Activated CD4-positive, alpha-beta memory T cell treated with anti-CD3 and anti-CD28 coated beads, Interleukin-2, amount 10 ng/mL, durations not matched to agents 7 days and 5 days (primary cell): Measurements from ENCODE around the gene MTUS2. TPM values are rescaled to one million over a fixed set of nuclear protein-coding genes. Genes with fewer than 3 reads are reported as not detected.

Source experiments
- CTCF ChIA-PET: fragments of 350-600 bp; sonication (Branson Sonifier 250); formaldehyde crosslinking; loops from one replicate; lab custom pipeline; 2021; ENCODE audit warnings: antibody characterized with exemption, inconsistent platforms; lab: Charles Lee
- POLR2A ChIA-PET: fragments of 350-600 bp; sonication (Branson Sonifier 250); formaldehyde crosslinking; loops from one replicate; lab custom pipeline; 2021; ENCODE audit warnings: antibody characterized with exemption; lab: Charles Lee
- DNase-seq: peaks from one replicate; pipeline ENCODE4 v3.0.0-alpha.2; 2020
- H3K27ac Mint-ChIP-seq: one replicate; pipeline ENCODE4 v1.8.0; 2021; ENCODE audit warnings: mild to moderate bottlenecking, mixed read lengths
- H3K27me3 Mint-ChIP-seq: one replicate; pipeline ENCODE4 v1.8.0; 2021; ENCODE audit warnings: mixed read lengths
- H3K36me3 Mint-ChIP-seq: one replicate; pipeline ENCODE4 v1.8.0; 2021; ENCODE audit warnings: low read depth, mixed read lengths
- H3K4me1 Mint-ChIP-seq: one replicate; pipeline ENCODE4 v1.8.0; 2021; ENCODE audit warnings: mixed read lengths
- H3K4me3 Mint-ChIP-seq: one replicate; pipeline ENCODE4 v1.8.0; 2021; ENCODE audit warnings: mild to moderate bottlenecking, mixed read lengths
- H3K9me3 Mint-ChIP-seq: one replicate; pipeline ENCODE4 v1.8.0; 2021; ENCODE audit warnings: mixed read lengths
- total RNA-seq, 2 experiments: library from RNA; stranded (reverse); gene quantifications; one replicate each; pipeline ENCODE4 v1.2.3, GENCODE V29; 2021

Gene MTUS2
- total RNA-seq, 2 experiments from 2014 or later, result not detected

GRCh38 chr13:29511980-29512379 is 691.8 kb downstream of the MTUS2 start:
- Mint-ChIP-seq H3K27ac (no peak overlapping the region), H3K9me3 (no peaks in the 10 kb centered on the region), H3K4me1 (peaks cover 8% of the 10 kb centered on the region), H3K27me3 (no peaks in the 10 kb centered on the region), H3K4me3 (no peak overlapping the region), H3K36me3 (peaks cover 30% of the 10 kb centered on the region)
- DNase-seq, result no peak
- ChIA-PET POLR2A (no interaction called here), CTCF (no interaction called here)

GRCh38 chr13:29513002-29513980 is 693.2 kb downstream of the MTUS2 start:
- ChIA-PET POLR2A (no interaction called here), CTCF (no interaction called here)
- no peaks in the 10 kb centered on the region for H3K27me3 Mint-ChIP-seq
- no peak for DNase-seq
- H3K27ac Mint-ChIP-seq, result no peak overlapping the region
- peaks cover 8% of the 10 kb centered on the region for H3K4me1 Mint-ChIP-seq
- H3K36me3 Mint-ChIP-seq, result peaks cover 41% of the 10 kb centered on the region
- H3K9me3 Mint-ChIP-seq, result no peaks in the 10 kb centered on the region
- no peak overlapping the region for H3K4me3 Mint-ChIP-seq

- ChIA-PET POLR2A (no interaction called here), CTCF (no interaction called here)
- Mint-ChIP-seq H3K4me3 (no peak overlapping the region), H3K9me3 (no peaks in the 10 kb centered on the region), H3K36me3 (peaks cover 47% of the 10 kb centered on the region), H3K27ac (peak overlapping the region; percentile 10), H3K27me3 (no peaks in the 10 kb centered on the region), H3K4me1 (peaks cover 5% of the 10 kb centered on the region)
- DNase-seq, result no peak
Observed at GRCh38 chr13:29513981-29514719, 694.0 kb downstream of the MTUS2 start.

- no peak for DNase-seq
- Mint-ChIP-seq H3K27me3 (no peaks in the 10 kb centered on the region), H3K4me3 (no peak overlapping the region), H3K9me3 (no peaks in the 10 kb centered on the region), H3K36me3 (peaks cover 52% of the 10 kb centered on the region), H3K27ac (no peak overlapping the region), H3K4me1 (peaks cover 1% of the 10 kb centered on the region)
- ChIA-PET CTCF (no interaction called here), POLR2A (no interaction called here)
Observed at GRCh38 chr13:29514720-29515310, 694.7 kb downstream of the MTUS2 start.

- CTCF ChIA-PET, result no interaction called here
Observed at GRCh38 chr13:29515372-29515771, 695.2 kb downstream of the MTUS2 start.

GRCh38 chr13:29516012-29516411 is 695.9 kb downstream of the MTUS2 start:
- Mint-ChIP-seq H3K27ac (no peak overlapping the region), H3K4me1 (no peaks in the 10 kb centered on the region), H3K36me3 (peaks cover 63% of the 10 kb centered on the region), H3K4me3 (no peak overlapping the region), H3K27me3 (no peaks in the 10 kb centered on the region), H3K9me3 (no peaks in the 10 kb centered on the region)
- ChIA-PET CTCF (no interaction called here), POLR2A (no interaction called here)
- DNase-seq, result no peak

More at GRCh38 chr13:29515372-29515771, 695.2 kb downstream of the MTUS2 start:
- H3K36me3 Mint-ChIP-seq, result peaks cover 58% of the 10 kb centered on the region
- no peak for DNase-seq
- H3K9me3 Mint-ChIP-seq, result no peaks in the 10 kb centered on the region
- H3K4me3 Mint-ChIP-seq, result no peak overlapping the region
- no peaks in the 10 kb centered on the region for H3K27me3 Mint-ChIP-seq
- H3K4me1 Mint-ChIP-seq, result no peaks in the 10 kb centered on the region
- no peak overlapping the region for H3K27ac Mint-ChIP-seq
- POLR2A ChIA-PET, result no interaction called here

- Mint-ChIP-seq H3K4me3 (no peak overlapping the region), H3K9me3 (no peaks in the 10 kb centered on the region), H3K4me1 (no peaks in the 10 kb centered on the region), H3K36me3 (peaks cover 65% of the 10 kb centered on the region), H3K27ac (no peak overlapping the region), H3K27me3 (no peaks in the 10 kb centered on the region)
- ChIA-PET POLR2A (no interaction called here), CTCF (interaction anchor here (2.3 kb wide), 1 partner anchor 9 kb away, joined by 16 read pairs; no protein-coding TSS in a partner anchor)
- DNase-seq, result no peak
Observed at GRCh38 chr13:29516880-29517279, 696.7 kb downstream of the MTUS2 start.

- DNase-seq, result no peak
- POLR2A ChIA-PET, result no interaction called here
- no peaks in the 10 kb centered on the region for H3K9me3 Mint-ChIP-seq
- CTCF ChIA-PET, result no interaction called here
- H3K27ac Mint-ChIP-seq, result no peak overlapping the region
- no peak overlapping the region for H3K4me3 Mint-ChIP-seq
- H3K4me1 Mint-ChIP-seq, result no peaks in the 10 kb centered on the region
- peaks cover 70% of the 10 kb centered on the region for H3K36me3 Mint-ChIP-seq
- H3K27me3 Mint-ChIP-seq, result no peaks in the 10 kb centered on the region
Observed at GRCh38 chr13:29519921-29520320, 699.8 kb downstream of the MTUS2 start.

GRCh38 chr13:29520671-29521070 is 700.5 kb downstream of the MTUS2 start:
- peaks cover 74% of the 10 kb centered on the region for H3K36me3 Mint-ChIP-seq
- H3K4me3 Mint-ChIP-seq, result no peak overlapping the region
- H3K27me3 Mint-ChIP-seq, result no peaks in the 10 kb centered on the region
- DNase-seq, result no peak
- ChIA-PET POLR2A (no interaction called here), CTCF (no interaction called here)
- H3K27ac Mint-ChIP-seq, result no peak overlapping the region
- no peaks in the 10 kb centered on the region for H3K4me1 Mint-ChIP-seq
- H3K9me3 Mint-ChIP-seq, result no peaks in the 10 kb centered on the region

GRCh38 chr13:29521336-29521735 is 701.2 kb downstream of the MTUS2 start:
- DNase-seq, result no peak
- Mint-ChIP-seq H3K9me3 (no peaks in the 10 kb centered on the region), H3K36me3 (peaks cover 70% of the 10 kb centered on the region), H3K27me3 (no peaks in the 10 kb centered on the region), H3K4me1 (no peaks in the 10 kb centered on the region), H3K4me3 (no peak overlapping the region), H3K27ac (no peak overlapping the region)
- ChIA-PET CTCF (no interaction called here), POLR2A (no interaction called here)

GRCh38 chr13:29522044-29522685 is 702.0 kb downstream of the MTUS2 start:
- H3K4me1 Mint-ChIP-seq, result no peaks in the 10 kb centered on the region
- no peak for DNase-seq
- H3K4me3 Mint-ChIP-seq, result no peak overlapping the region
- H3K27ac Mint-ChIP-seq, result no peak overlapping the region
- no peaks in the 10 kb centered on the region for H3K27me3 Mint-ChIP-seq
- no peaks in the 10 kb centered on the region for H3K9me3 Mint-ChIP-seq
- H3K36me3 Mint-ChIP-seq, result peaks cover 71% of the 10 kb centered on the region
- CTCF ChIA-PET, result interaction anchor here (1.4 kb wide), 1 partner anchor 14 kb away, joined by 6 read pairs; no protein-coding TSS in a partner anchor
- POLR2A ChIA-PET, result no interaction called here

- H3K27me3 Mint-ChIP-seq, result no peaks in the 10 kb centered on the region
- ChIA-PET POLR2A (no interaction called here), CTCF (interaction anchor here (1.4 kb wide), 1 partner anchor 15 kb away, joined by 6 read pairs; no protein-coding TSS in a partner anchor)
- peaks cover 62% of the 10 kb centered on the region for H3K36me3 Mint-ChIP-seq
- H3K4me1 Mint-ChIP-seq, result no peaks in the 10 kb centered on the region
- no peak overlapping the region for H3K27ac Mint-ChIP-seq
- DNase-seq, result no peak
- no peaks in the 10 kb centered on the region for H3K9me3 Mint-ChIP-seq
- no peak overlapping the region for H3K4me3 Mint-ChIP-seq
Observed at GRCh38 chr13:29523199-29523961, 703.2 kb downstream of the MTUS2 start.
